ENCODE measurements around the gene AKAP13. TPM values are rescaled to one million over a fixed set of nuclear protein-coding genes. Genes with fewer than 3 reads are reported as not detected.
A peak's percentile ranks its signal among the peaks of the same experiment; 100 is the strongest.

Gene AKAP13
- polyA plus RNA-seq, 3 donors, result 47.9 to 99.7 (median 92.6) TPM

DNA sequence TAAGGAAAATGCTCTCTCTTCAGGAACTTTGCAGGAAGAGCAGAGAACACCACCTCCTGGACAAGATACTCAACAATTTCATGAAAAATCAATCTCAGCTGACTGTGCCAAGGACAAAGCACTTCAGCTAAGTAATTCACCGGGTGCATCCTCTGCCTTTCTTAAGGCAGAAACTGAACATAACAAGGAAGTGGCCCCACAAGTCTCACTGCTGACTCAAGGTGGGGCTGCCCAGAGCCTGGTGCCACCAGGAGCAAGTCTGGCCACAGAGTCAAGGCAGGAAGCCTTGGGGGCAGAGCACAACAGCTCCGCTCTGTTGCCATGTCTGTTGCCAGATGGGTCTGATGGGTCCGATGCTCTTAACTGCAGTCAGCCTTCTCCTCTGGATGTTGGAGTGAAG is 200.5 kb downstream of the AKAP13 start:
- Histone ChIP-seq H3K9me3 (replicated peaks in 1 of 2; ENCODE audit: control insufficient read depth in 1 of 2, insufficient read depth in 1 of 2, low read length in 2 of 2) (no peaks in the 10 kb centered on the region), H2AFZ (ENCODE audit: insufficient read depth, low read depth, low read length, poor library complexity, severe bottlenecking) (no peak overlapping the region), H3K79me2 (ENCODE audit: insufficient read depth, low read length) (peaks cover 99% of the 10 kb centered on the region), H4K20me1 (ENCODE audit: insufficient read depth, low read length) (peaks cover 82% of the 10 kb centered on the region), H3K27me3 (ENCODE audit: control insufficient read depth in 2 of 2, insufficient read depth in 2 of 2, low read length in 2 of 2) (no peaks in the 10 kb centered on the region), H3K4me3 (replicated peaks in 1 of 3; ENCODE audit: low read depth in 2 of 3, low read length in 3 of 3) (peak overlapping the region; percentile 3 to 63 (median 30)), H3K4me1 (ENCODE audit: control insufficient read depth in 1 of 2, insufficient read depth in 2 of 2, low read length in 2 of 2) (peaks cover 76 to 80% of the 10 kb centered on the region in 2 donors), H3K36me3 (replicated peaks in 1 of 2; ENCODE audit: control insufficient read depth in 1 of 2, insufficient read depth in 2 of 2, low read length in 2 of 2) (peaks cover 54 to 71% of the 10 kb centered on the region in 2 donors), H3K9ac (ENCODE audit: insufficient read depth, low read length, poor library complexity, severe bottlenecking) (peak overlapping the region; percentile 87), H3K27ac (ENCODE audit: low read depth in 1 of 2, low read length in 2 of 2) (peak overlapping the region; percentile 92 to 99), H3K4me2 (replicated peaks; ENCODE audit: extremely low read depth, low read length, poor library complexity, severe bottlenecking) (peak overlapping the region; percentile 51)
- peaks cover 80% of the 10 kb centered on the region for H3K4me1 Mint-ChIP-seq
- 3% methylated on average over 3 of the region's 3 CpGs for WGBS (ENCODE audit: insufficient coverage)
- intact Hi-C loops (cut with micrococcal nuclease), result loop anchor here (5.0 to 10.0 kb wide), 4 partner anchors 34 to 96 kb away; no protein-coding TSS in a partner anchor
- peak overlapping the region; percentile 99 to 100 (median 100) for H3K27ac Mint-ChIP-seq
- H3K9me3 Mint-ChIP-seq, result no peaks in the 10 kb centered on the region
- H3K4me3 Mint-ChIP-seq, result peak overlapping the region; percentile 74 to 85
- DNase-seq, result peak; percentile 86 to 94 (median 92)
- TF ChIP-seq, protein P1, sequence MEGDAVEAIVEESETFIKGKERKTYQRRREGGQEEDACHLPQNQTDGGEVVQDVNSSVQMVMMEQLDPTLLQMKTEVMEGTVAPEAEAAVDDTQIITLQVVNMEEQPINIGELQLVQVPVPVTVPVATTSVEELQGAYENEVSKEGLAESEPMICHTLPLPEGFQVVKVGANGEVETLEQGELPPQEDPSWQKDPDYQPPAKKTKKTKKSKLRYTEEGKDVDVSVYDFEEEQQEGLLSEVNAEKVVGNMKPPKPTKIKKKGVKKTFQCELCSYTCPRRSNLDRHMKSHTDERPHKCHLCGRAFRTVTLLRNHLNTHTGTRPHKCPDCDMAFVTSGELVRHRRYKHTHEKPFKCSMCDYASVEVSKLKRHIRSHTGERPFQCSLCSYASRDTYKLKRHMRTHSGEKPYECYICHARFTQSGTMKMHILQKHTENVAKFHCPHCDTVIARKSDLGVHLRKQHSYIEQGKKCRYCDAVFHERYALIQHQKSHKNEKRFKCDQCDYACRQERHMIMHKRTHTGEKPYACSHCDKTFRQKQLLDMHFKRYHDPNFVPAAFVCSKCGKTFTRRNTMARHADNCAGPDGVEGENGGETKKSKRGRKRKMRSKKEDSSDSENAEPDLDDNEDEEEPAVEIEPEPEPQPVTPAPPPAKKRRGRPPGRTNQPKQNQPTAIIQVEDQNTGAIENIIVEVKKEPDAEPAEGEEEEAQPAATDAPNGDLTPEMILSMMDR (IDR thresholded peaks at IDR 0.05), result peak; percentile 3
- peaks cover 78 to 95% of the 10 kb centered on the region in 2 donors for H3K36me3 Mint-ChIP-seq
- peaks cover 0 to 8% (median 0%) of the 10 kb centered on the region in 3 donors for H3K27me3 Mint-ChIP-seq (ENCODE audit: low read depth in 3 of 3)

DNA sequence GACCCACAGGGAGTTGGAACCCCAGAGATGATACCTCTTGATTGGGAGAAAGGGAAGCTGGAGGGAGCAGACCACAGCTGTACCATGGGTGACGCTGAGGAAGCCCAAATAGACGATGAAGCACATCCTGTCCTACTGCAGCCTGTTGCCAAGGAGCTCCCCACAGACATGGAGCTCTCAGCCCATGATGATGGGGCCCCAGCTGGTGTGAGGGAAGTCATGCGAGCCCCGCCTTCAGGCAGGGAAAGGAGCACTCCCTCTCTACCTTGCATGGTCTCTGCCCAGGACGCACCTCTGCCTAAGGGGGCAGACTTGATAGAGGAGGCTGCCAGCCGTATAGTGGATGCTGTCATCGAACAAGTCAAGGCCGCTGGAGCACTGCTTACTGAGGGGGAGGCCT is 201.1 kb downstream of the AKAP13 start:
- peaks cover 82% of the 10 kb centered on the region for H3K4me1 Mint-ChIP-seq
- peak overlapping the region; percentile 99 to 100 (median 100) for H3K27ac Mint-ChIP-seq
- peaks cover 82% of the 10 kb centered on the region for H4K20me1 ChIP-seq (ENCODE audit: insufficient read depth, low read length)
- H3K36me3 ChIP-seq (replicated peaks in 1 of 2; ENCODE audit: control insufficient read depth in 1 of 2, insufficient read depth in 2 of 2, low read length in 2 of 2), result peaks cover 54 to 71% of the 10 kb centered on the region in 2 donors
- DNase-seq, result peak; percentile 88 to 91 (median 89)
- H3K36me3 Mint-ChIP-seq, result peaks cover 79 to 95% of the 10 kb centered on the region in 2 donors
- intact Hi-C loops (cut with micrococcal nuclease), result loop anchor here (5.0 to 10.0 kb wide), 4 partner anchors 34 to 97 kb away; no protein-coding TSS in a partner anchor
- H3K4me2 ChIP-seq (replicated peaks; ENCODE audit: extremely low read depth, low read length, poor library complexity, severe bottlenecking), result peak overlapping the region; percentile 51
- peak overlapping the region; percentile 92 to 99 for H3K27ac ChIP-seq (ENCODE audit: low read depth in 1 of 2, low read length in 2 of 2)
- 53% methylated on average over 8 of the region's 8 CpGs for WGBS (ENCODE audit: insufficient coverage)
- H3K27me3 Mint-ChIP-seq (ENCODE audit: low read depth in 3 of 3), result peaks cover 0 to 8% (median 0%) of the 10 kb centered on the region in 3 donors
- H3K27me3 ChIP-seq (ENCODE audit: control insufficient read depth in 2 of 2, insufficient read depth in 2 of 2, low read length in 2 of 2), result no peaks in the 10 kb centered on the region
- H3K79me2 ChIP-seq (ENCODE audit: insufficient read depth, low read length), result peaks cover 99% of the 10 kb centered on the region
- no peaks in the 10 kb centered on the region for H3K9me3 Mint-ChIP-seq
- no peak overlapping the region for H2AFZ ChIP-seq (ENCODE audit: insufficient read depth, low read depth, low read length, poor library complexity, severe bottlenecking)
- peaks cover 76 to 80% of the 10 kb centered on the region in 2 donors for H3K4me1 ChIP-seq (ENCODE audit: control insufficient read depth in 1 of 2, insufficient read depth in 2 of 2, low read length in 2 of 2)
- peak overlapping the region; percentile 74 to 85 for H3K4me3 Mint-ChIP-seq
- TF ChIP-seq, protein P1 (IDR thresholded peaks at IDR 0.05), result no peak
- peak overlapping the region in 2 of 3 experiments; percentile 63 to 82 for H3K4me3 ChIP-seq (replicated peaks in 1 of 3; ENCODE audit: low read depth in 2 of 3, low read length in 3 of 3)
- peak overlapping the region; percentile 87 for H3K9ac ChIP-seq (ENCODE audit: insufficient read depth, low read length, poor library complexity, severe bottlenecking)
- no peaks in the 10 kb centered on the region for H3K9me3 ChIP-seq (replicated peaks in 1 of 2; ENCODE audit: control insufficient read depth in 1 of 2, insufficient read depth in 1 of 2, low read length in 2 of 2)
